D721Med (cell line): Measurements from ENCODE around the gene C4A.
"Not testable (repeated sequence)": the region's sequence is repeated elsewhere in the genome, so short reads cannot be mapped to it uniquely, and the experiment has no call there.

ENCODE experiments used
- DNase-seq: peaks from one replicate; pipeline ENCODE4 v3.0.0; 2011; ENCODE audit warnings: low spot score; ENCODE audit not compliant: insufficient read length
- FAIRE-seq: peaks from 2 replicates; lab custom pipeline; 2011; peaks lifted over from hg19 to GRCh38; lab: Jason Lieb, UNC
- CTCF ChIP-seq: IDR thresholded peaks from 2 replicates; pipeline ENCODE4 v1.5.1; 2012; ENCODE audit warnings: mild to moderate bottlenecking, control low read depth; ENCODE audit not compliant: insufficient read depth; ENCODE audit errors: missing control alignments

Gene C4A

DNA sequence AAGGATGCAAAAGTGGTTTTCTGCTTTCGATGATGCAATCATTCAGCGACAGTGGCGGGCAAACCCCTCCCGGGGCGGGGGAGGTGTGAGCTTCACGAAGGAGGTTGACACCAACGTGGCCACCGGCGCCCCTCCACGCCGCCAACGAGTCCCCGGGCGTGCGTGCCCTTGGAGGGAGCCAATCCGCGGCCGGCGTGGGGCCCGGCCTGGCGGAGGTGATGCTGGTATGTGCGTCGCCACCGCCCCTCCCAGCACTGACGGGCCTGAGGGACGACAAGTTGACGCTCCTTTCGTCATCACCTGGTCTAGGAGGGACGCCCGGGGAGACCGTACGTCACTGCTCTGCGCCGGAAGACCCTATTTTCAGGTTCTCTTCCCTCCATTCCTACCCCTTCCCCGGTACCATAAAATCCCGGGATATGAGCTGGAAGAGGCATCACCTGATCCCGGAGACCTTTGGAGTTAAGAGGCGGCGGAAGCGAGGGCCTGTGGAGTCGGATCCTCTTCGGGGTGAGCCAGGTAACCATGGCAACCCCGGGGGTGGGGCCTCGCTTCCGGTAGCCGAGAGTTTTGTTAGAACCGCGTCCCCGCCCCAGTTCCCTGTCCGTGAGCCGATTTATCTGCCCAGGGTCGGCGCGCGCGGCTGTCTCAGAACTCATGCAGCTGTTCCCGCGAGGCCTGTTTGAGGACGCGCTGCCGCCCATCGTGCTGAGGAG is 9.7 kb upstream of the C4A start, which contains the start of gene DXO:
Gene DXO, minus strand, starts transcription at position 146 of the 716 bp plus-strand sequence. CDS start 463 bp downstream, outside the sequence.
- DNase-seq (peak; percentile 94), FAIRE-seq (no peak)
- no peak for TF ChIP-seq CTCF

DNA sequence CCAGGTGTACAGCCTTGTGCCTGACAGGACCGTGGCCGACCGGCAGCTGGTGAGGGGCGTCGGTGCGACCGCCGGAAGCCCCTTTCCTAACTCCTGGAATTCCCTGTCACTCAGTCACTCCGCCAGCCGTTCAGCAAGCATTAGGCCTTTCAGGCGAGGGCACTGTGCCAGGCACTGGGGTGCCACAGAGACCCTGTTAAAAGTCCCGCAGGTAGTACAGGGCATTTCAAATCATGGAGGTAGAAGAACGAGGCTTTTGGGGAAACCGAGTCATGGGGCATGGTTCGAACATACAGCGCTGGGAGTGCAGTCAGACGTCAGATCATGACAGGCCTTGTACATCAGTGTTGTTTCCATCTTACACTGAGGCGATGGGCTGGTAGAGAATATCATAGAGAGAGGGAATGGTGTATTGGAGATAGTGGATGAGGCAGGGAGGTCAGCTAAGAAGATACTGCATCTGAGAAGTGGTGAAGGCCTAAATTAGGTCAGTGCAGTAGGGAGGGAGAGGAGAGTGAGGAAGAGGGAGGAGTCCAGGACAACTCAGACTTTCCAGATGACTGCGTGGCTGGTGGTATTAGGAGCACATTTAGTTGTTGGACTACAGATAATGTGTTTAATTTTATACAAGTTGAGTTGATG is 9.0 kb upstream of the C4A start:
- FAIRE-seq (no peak), DNase-seq (no peak)
- no peak for TF ChIP-seq CTCF

DNA sequence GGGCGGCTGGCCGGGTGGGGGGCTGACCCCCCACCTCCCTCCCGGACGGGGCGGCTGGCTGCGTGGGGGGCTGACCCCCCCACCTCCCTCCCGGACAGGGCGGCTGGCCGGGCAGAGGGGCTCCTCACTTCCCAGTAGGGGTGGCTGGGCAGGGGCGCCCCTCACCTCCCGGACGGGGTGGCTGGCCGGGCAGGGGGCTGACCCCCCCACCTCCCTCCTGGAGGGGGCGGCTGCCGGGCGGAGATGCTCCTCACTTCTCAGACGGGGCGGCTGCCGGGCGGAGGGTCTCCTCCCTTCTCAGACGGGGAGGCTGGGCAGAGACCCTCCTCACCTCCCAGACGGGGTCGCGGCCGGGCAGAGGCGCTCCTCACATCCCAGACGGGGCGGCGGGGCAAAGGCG is 5.8 kb upstream of the C4A start:
- not testable (repeated sequence) for FAIRE-seq, DNase-seq

DNA sequence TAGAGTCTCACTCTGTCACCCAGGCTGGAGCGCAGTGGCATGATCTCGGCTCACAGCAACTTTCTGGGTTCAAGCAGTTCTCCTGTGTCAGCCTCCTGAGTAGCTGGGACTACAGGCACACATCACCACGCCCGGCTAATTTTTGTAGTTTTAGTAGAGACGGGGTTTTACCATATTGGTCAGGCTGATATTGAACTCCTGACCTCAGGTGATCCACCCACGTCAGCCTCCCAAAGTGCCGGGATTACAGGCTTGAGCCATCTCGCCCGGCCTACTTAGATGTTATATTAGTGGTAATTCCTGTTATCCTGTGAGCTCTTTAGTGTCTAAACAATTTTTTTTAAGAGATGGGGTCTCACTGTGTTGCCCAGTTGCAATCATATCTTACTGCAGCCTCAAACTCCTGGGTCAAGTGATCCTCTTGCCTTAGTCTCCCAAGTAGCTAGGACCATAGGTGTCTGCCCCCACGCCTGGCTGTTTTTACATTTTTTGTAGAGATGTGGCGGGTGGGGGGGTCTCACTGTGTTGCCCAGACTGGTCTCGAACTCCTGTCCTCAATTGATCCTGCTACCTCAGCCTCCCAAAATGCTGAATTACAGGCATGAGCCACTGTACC is 3.9 kb upstream of the C4A start:
- FAIRE-seq = no peak

GRCh38 chr6:31978831-31979230 is 3.0 kb upstream of the C4A start:
- FAIRE-seq = no peak
- no peak for TF ChIP-seq CTCF
- DNase-seq = no peak

More for the DNA sequence above, 3.9 kb upstream of the C4A start:
- no peak for DNase-seq
- no peak for TF ChIP-seq CTCF

DNA sequence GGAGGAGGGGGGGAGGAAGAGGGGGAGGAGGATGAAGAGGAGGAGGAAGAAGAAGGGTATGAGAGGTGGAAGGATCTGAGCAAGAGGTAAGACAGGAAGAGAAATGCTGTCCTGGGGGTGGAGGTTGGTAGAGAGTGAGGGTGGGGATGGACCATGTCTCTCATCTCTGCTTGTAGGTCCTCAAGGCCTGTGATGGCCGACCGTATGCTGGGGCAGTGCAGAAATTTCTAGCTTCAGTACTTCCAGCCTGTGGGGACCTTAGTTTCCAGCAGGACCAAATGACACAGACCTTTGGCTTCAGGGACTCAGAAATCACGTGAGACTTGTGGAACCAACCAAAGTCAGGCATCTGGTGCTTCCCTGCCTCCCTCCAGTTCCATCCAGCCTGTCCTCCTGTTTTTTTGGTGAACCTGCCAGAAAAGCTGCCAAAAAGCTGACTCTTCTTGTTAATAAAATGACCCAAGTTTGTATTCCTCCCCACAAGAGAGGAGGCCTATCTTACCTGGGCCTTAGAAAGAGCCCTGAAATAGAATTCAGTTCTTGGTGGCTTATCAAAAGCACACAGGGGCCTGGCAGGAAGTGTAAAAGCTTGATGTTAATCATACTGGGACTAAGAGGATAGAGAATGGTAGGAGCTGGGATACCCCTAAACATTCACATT is 2.5 kb upstream of the C4A start:
- FAIRE-seq (no peak), DNase-seq (no peak)
- no peak for TF ChIP-seq CTCF

GRCh38 chr6:31980195-31980876 is 1.5 kb upstream of the C4A start:
- DNase-seq, FAIRE-seq: not testable (repeated sequence)

DNA sequence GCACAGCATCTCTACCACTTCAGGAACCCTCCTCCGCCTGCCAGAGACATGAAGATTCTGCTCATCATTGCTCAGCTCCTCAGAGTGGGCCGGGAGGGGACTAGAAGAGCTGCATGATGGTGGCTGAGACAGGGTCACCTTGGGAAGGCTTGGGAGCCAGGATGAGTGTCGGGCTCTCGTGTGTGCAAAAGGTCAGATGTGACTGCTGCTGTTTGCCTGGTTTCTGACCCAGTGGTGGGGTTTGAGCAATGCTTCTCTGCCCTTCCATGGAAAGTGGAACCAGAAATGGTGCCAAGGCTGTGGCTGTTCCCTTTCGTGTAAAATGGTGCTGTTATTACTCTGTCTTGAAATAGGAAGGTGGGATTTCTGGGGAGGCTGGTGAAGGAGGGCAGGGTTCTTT is 859 bp upstream of the C4A start:
- not testable (repeated sequence) for FAIRE-seq, DNase-seq

DNA sequence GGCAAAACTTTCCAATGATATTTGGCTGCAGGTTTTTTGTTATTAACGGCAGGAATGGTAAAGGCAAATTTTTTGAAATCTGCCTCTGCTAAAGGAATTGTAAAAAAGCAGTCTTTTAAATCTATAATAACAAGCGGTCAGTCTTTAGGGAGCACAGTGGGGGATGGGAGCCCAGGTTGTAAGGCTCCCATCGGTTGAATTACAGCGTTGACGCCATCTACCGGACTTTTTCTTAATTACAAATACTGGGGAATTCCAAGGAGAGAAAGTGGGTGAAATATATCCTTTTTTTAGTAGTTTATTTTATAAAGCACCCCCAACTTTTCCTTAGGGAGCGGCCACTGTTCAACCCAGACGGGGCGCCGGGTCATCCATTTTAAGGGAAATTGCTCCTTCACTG is 7.5 kb downstream of the C4A start:
- FAIRE-seq = not testable (repeated sequence)

DNA sequence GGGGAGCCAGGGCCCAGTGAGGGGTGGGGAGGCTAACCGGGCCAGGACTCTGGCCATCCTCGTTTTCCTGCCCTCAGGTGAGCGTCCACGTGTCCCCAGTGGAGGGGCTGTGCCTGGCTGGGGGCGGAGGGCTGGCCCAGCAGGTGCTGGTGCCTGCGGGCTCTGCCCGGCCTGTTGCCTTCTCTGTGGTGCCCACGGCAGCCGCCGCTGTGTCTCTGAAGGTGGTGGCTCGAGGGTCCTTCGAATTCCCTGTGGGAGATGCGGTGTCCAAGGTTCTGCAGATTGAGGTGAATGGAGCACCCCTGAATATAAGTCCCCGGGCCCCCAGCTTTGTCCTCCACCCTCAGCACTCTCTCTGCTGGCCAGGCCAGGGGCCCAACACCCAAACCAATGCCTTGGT is 12.6 kb downstream of the C4A start:
- DNase-seq, FAIRE-seq: not testable (repeated sequence)

More for the DNA sequence above, 7.5 kb downstream of the C4A start:
- DNase-seq = not testable (repeated sequence)

DNA sequence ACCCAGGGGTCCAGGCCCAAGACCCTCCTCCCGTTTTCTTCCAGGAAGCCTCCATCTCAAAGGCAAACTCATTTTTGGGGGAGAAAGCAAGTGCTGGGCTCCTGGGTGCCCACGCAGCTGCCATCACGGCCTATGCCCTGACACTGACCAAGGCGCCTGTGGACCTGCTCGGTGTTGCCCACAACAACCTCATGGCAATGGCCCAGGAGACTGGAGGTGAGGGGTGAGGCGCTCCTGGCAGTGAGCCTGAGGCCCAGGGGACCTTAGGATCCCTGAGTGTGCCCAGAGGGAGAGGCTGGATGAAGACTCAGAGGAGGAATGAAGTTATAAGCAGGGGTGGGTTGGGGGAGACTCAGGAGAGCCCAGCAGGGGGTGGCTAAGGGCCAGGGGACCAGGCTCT is 14.5 kb downstream of the C4A start:
- not testable (repeated sequence) for DNase-seq, FAIRE-seq
